Neural progenitor cell (in vitro differentiated cells): Measurements from ENCODE around the gene PDGFC. TPM values are rescaled to one million over a fixed set of nuclear protein-coding genes. Genes with fewer than 3 reads are reported as not detected.

ENCODE experiments used
- DNase-seq: peaks from one replicate; pipeline ENCODE4 v3.0.0-alpha.2; 2016; ENCODE audit warnings: low spot score
- H2AFZ ChIP-seq: fragments of 200-600 bp; sonication (generic); replicated peaks from 2 replicates; pipeline ENCODE4 v1.6.1; 2016; ENCODE audit warnings: antibody characterized with exemption
- H3F3A ChIP-seq: fragments of 200-600 bp; sonication (generic); 2 replicates; pipeline ENCODE4 v1.6.1; 2016; ENCODE audit warnings: antibody characterized with exemption, low read depth
- H3K27ac ChIP-seq: fragments of 200-600 bp; sonication (generic); 2 replicates; pipeline ENCODE4 v1.5.1; 2016; ENCODE audit warnings: mild to moderate bottlenecking
- H3K27me3 ChIP-seq: fragments of 200-600 bp; sonication (generic); 2 replicates; pipeline ENCODE4 v1.6.1; 2016; ENCODE audit warnings: mild to moderate bottlenecking, moderate library complexity
- H3K36me3 ChIP-seq: fragments of 200-600 bp; sonication (generic); 2 replicates; pipeline ENCODE4 v1.5.1; 2016
- H3K4me1 ChIP-seq: fragments of 200-600 bp; sonication (generic); 2 replicates; pipeline ENCODE4 v1.6.1; 2016; ENCODE audit warnings: mixed run types
- H3K4me2 ChIP-seq: fragments of 200-600 bp; sonication (generic); 2 replicates; pipeline ENCODE4 v1.6.1; 2016
- H3K4me3 ChIP-seq: fragments of 200-600 bp; sonication (generic); 2 replicates; pipeline ENCODE4 v1.5.1; 2016
- H3K79me2 ChIP-seq: fragments of 200-600 bp; sonication (generic); 2 replicates; pipeline ENCODE4 v1.6.1; 2016; ENCODE audit warnings: low read depth
- H3K9ac ChIP-seq: fragments of 200-600 bp; sonication (generic); 2 replicates; pipeline ENCODE4 v1.6.1; 2016
- H3K9me3 ChIP-seq: fragments of 200-600 bp; sonication (generic); 2 replicates; pipeline ENCODE4 v1.5.1; 2016; ENCODE audit warnings: low read depth
- H4K20me1 ChIP-seq: fragments of 200-600 bp; sonication (generic); 2 replicates; pipeline ENCODE4 v1.6.1; 2016; ENCODE audit warnings: low read depth
- H3K27ac Mint-ChIP-seq: 3 replicates; pipeline ENCODE4 v1.8.0; 2021; ENCODE audit warnings: mixed read lengths
- H3K27me3 Mint-ChIP-seq: 2 replicates; pipeline ENCODE4 v1.8.0; 2022; ENCODE audit warnings: low read depth, mild to moderate bottlenecking, inconsistent platforms, moderate library complexity, mixed read lengths; ENCODE audit not compliant: insufficient read depth
- H3K36me3 Mint-ChIP-seq: 3 replicates; pipeline ENCODE4 v1.8.0; 2021; ENCODE audit warnings: mixed read lengths
- H3K4me1 Mint-ChIP-seq: 3 replicates; pipeline ENCODE4 v1.8.0; 2021; ENCODE audit warnings: mixed read lengths
- H3K4me3 Mint-ChIP-seq: 3 replicates; pipeline ENCODE4 v1.8.0; 2021; ENCODE audit warnings: mild to moderate bottlenecking, moderate library complexity, mixed read lengths
- H3K9me3 Mint-ChIP-seq: 3 replicates; pipeline ENCODE4 v1.8.0; 2020; ENCODE audit warnings: mixed read lengths
- EZH2 ChIP-seq: fragments of 200-600 bp; sonication (generic); IDR thresholded peaks from 2 replicates; pipeline ENCODE4 v1.6.1; 2017; ENCODE audit warnings: antibody characterized with exemption, mild to moderate bottlenecking, moderate library complexity
- EZH2phosphoT487 ChIP-seq: fragments of 200-600 bp; sonication (generic); IDR thresholded peaks from 2 replicates; pipeline ENCODE4 v1.6.1; 2017; ENCODE audit warnings: antibody characterized with exemption
- total RNA-seq: library from RNA; depleted of rRNA; stranded (reverse); fragments of >200 nt; gene quantifications from 2 replicates; pipeline ENCODE4 v1.2.3, GENCODE V29; 2015; ENCODE audit warnings: low replicate concordance
- TF ChIP-seq, protein P1 (sequence below): fragments of 200-600 bp; sonication (generic); IDR thresholded peaks from 2 replicates; pipeline ENCODE4 v1.5.1; 2017; ENCODE audit warnings: antibody characterized with exemption, mild to moderate bottlenecking

PDGFC gene
- total RNA-seq, 1 donor from 2014 or later = 4.7 TPM

DNA sequence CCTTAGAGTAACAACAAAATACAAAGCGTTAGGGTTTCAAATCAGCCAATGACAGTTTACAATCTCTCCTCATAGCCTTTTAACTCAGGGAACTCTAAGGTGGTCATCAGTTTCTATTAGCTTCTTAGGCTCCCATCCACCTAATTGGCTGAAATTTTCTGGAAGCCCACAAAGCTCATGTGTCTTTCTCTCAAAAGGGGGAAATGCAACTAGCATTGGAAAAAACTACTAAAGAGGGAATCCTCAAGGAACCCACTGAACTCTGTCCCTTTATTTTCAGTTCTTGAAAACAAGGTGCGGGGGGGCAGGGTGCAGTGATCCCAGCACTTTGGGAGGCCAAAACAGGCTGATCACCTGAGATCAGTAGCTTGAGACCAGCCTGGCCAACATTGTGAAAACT lies 56.4 kb downstream of the PDGFC start:
- no peak overlapping the region for H3K27ac Mint-ChIP-seq
- Histone ChIP-seq H3K4me1 (no peaks in the 10 kb centered on the region), H3F3A (no peaks in the 10 kb centered on the region), H3K79me2 (no peaks in the 10 kb centered on the region), H3K4me2 (no peak overlapping the region), H3K9me3 (no peaks in the 10 kb centered on the region), H3K27ac (no peak overlapping the region), H3K4me3 (no peak overlapping the region), H3K9ac (no peak overlapping the region), H3K36me3 (no peaks in the 10 kb centered on the region), H2AFZ (no peak overlapping the region), H3K27me3 (no peaks in the 10 kb centered on the region), H4K20me1 (no peaks in the 10 kb centered on the region)
- H3K4me3 Mint-ChIP-seq = no peak overlapping the region
- no peaks in the 10 kb centered on the region for H3K27me3 Mint-ChIP-seq
- peaks cover 10% of the 10 kb centered on the region for H3K9me3 Mint-ChIP-seq
- peaks cover 5% of the 10 kb centered on the region for H3K36me3 Mint-ChIP-seq
- H3K4me1 Mint-ChIP-seq = no peaks in the 10 kb centered on the region
- TF ChIP-seq EZH2 (no peak), EZH2phosphoT487 (no peak)
- TF ChIP-seq, protein P1, sequence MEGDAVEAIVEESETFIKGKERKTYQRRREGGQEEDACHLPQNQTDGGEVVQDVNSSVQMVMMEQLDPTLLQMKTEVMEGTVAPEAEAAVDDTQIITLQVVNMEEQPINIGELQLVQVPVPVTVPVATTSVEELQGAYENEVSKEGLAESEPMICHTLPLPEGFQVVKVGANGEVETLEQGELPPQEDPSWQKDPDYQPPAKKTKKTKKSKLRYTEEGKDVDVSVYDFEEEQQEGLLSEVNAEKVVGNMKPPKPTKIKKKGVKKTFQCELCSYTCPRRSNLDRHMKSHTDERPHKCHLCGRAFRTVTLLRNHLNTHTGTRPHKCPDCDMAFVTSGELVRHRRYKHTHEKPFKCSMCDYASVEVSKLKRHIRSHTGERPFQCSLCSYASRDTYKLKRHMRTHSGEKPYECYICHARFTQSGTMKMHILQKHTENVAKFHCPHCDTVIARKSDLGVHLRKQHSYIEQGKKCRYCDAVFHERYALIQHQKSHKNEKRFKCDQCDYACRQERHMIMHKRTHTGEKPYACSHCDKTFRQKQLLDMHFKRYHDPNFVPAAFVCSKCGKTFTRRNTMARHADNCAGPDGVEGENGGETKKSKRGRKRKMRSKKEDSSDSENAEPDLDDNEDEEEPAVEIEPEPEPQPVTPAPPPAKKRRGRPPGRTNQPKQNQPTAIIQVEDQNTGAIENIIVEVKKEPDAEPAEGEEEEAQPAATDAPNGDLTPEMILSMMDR = no peak
- no peak for DNase-seq

DNA sequence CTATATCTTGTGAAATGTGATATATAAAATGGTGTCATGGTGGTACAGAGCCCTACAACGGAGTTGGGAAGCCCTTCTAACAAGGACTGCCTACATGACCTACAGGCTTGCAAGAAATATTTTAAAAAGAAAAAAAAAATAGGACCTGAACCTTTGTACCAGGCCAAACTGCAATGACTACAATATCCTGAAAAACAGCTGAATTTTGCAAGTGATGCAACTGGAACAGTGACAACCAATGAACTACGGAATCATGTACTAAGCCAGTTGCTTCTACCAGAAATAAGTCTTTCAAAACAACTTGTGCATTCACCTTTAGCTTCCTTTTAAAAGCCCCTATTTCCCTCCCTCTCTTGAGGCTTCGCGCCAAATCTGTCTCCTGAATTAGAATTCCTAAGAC lies 58.4 kb downstream of the PDGFC start:
- H3F3A ChIP-seq = no peaks in the 10 kb centered on the region
- no peak overlapping the region for H3K9ac ChIP-seq
- Mint-ChIP-seq H3K4me1 (no peaks in the 10 kb centered on the region), H3K4me3 (no peak overlapping the region), H3K9me3 (peaks cover 10% of the 10 kb centered on the region), H3K27me3 (no peaks in the 10 kb centered on the region), H3K36me3 (peaks cover 3% of the 10 kb centered on the region), H3K27ac (no peak overlapping the region)
- no peaks in the 10 kb centered on the region for H3K4me1 ChIP-seq
- no peaks in the 10 kb centered on the region for H4K20me1 ChIP-seq
- no peaks in the 10 kb centered on the region for H3K36me3 ChIP-seq
- no peak overlapping the region for H2AFZ ChIP-seq
- no peak for TF ChIP-seq EZH2phosphoT487
- TF ChIP-seq, protein P1 = no peak
- TF ChIP-seq EZH2 = no peak
- no peaks in the 10 kb centered on the region for H3K27me3 ChIP-seq
- no peaks in the 10 kb centered on the region for H3K79me2 ChIP-seq
- no peaks in the 10 kb centered on the region for H3K9me3 ChIP-seq
- H3K27ac ChIP-seq = no peak overlapping the region
- no peak overlapping the region for H3K4me3 ChIP-seq
- no peak overlapping the region for H3K4me2 ChIP-seq
- no peak for DNase-seq

DNA sequence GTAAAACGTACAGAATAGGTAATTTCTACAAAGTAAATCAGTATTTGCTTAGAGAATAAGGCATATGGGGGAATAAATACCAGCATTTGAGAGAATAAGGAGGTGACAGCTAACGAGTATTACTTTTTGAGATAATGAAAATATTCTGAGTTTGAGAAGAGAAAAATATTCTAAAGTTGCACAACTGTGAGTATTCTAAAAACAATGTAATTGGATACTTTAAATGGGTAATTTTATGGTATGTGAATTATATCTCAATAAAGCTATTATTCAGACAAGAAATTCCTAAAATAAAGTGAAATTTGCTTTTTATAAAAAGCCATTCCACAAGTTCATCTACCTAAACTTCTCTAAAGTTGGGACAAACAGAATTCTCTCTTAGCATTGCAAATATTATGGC lies 62.6 kb downstream of the PDGFC start:
- Histone ChIP-seq H4K20me1 (no peaks in the 10 kb centered on the region), H3F3A (no peaks in the 10 kb centered on the region), H3K4me3 (no peak overlapping the region), H3K36me3 (no peaks in the 10 kb centered on the region), H3K79me2 (no peaks in the 10 kb centered on the region), H3K4me1 (no peaks in the 10 kb centered on the region), H3K9ac (no peak overlapping the region), H3K4me2 (no peak overlapping the region), H3K9me3 (no peaks in the 10 kb centered on the region), H3K27ac (no peak overlapping the region), H3K27me3 (no peaks in the 10 kb centered on the region), H2AFZ (no peak overlapping the region)
- peaks cover 5% of the 10 kb centered on the region for H3K9me3 Mint-ChIP-seq
- H3K27ac Mint-ChIP-seq = no peak overlapping the region
- no peak overlapping the region for H3K4me3 Mint-ChIP-seq
- no peak for TF ChIP-seq EZH2phosphoT487
- TF ChIP-seq, protein P1 = no peak
- TF ChIP-seq EZH2 = no peak
- no peaks in the 10 kb centered on the region for H3K36me3 Mint-ChIP-seq
- H3K4me1 Mint-ChIP-seq = no peaks in the 10 kb centered on the region
- no peak for DNase-seq
- H3K27me3 Mint-ChIP-seq = no peaks in the 10 kb centered on the region
